ENCODE results near the gene AKR1E2. TPM values are rescaled to one million over a fixed set of nuclear protein-coding genes. Genes with fewer than 3 reads are reported as not detected.

The AKR1E2 gene
- total RNA-seq, 6 experiments from 2014 or later: 0.37 to 3.5 (median 1.6) TPM

Other genes with a start within 250 kb of the AKR1E2 start
- 1,000 to 10,000 TPM in 1 of 6 experiments, 100 to 1,000 TPM in 5; 347 to 1,090 (median 533) TPM for gene AKR1C1, start 137.2 kb downstream of the AKR1E2 start, total RNA-seq
- gene AKR1C2, start 177.7 kb downstream of the AKR1E2 start, total RNA-seq: 1,000 to 10,000 TPM in 2 of 6 experiments, 100 to 1,000 TPM in 4; 203 to 2,018 (median 421) TPM